DND-41 (cell line): ENCODE data around the gene PSD2.

Experiments
- ATAC-seq: fragments of 200-7000 bp; cut with Tn5 transposase; 3 replicates; pipeline ENCODE4 v1.9.1; 2021; ENCODE audit warnings: low read depth; ENCODE audit not compliant: insufficient read depth
- DNase-seq: peaks from one replicate; pipeline ENCODE4 v3.0.0-alpha.2; 2020
- H2AFZ ChIP-seq: 2 replicates; pipeline ENCODE4 v1.6.0; 2012; ENCODE audit warnings: low read depth, low read length
- H3K27ac ChIP-seq: 2 replicates; pipeline ENCODE4 v1.5.1; 2012; ENCODE audit warnings: low read length, inconsistent platforms
- H3K27me3 ChIP-seq: fragments of 200-600 bp; sonication (generic); 2 replicates; pipeline ENCODE4 v1.6.0; 2012; ENCODE audit warnings: low read length, mild to moderate bottlenecking, inconsistent platforms; ENCODE audit not compliant: insufficient read depth, poor library complexity
- H3K36me3 ChIP-seq: 2 replicates; pipeline ENCODE4 v1.5.1; 2012; ENCODE audit warnings: low read length, inconsistent platforms; ENCODE audit not compliant: insufficient read depth
- H3K4me1 ChIP-seq: 2 replicates; pipeline ENCODE4 v1.5.1; 2012; ENCODE audit warnings: mild to moderate bottlenecking, low read length; ENCODE audit not compliant: insufficient read depth
- H3K4me2 ChIP-seq: 2 replicates; pipeline ENCODE4 v1.6.0; 2012; ENCODE audit warnings: mild to moderate bottlenecking, moderate library complexity, low read length, inconsistent platforms; ENCODE audit not compliant: insufficient read depth
- H3K4me3 ChIP-seq, 2 experiments: fragments of 200-600 bp in 1 of 2; shearing (Covaris generic) in 1 of 2; 2 replicates each; pipeline ENCODE4 v1.5.1; 2012 to 2016; ENCODE audit warnings: inconsistent platforms in 2 of 2, low read length in 2 of 2, mild to moderate bottlenecking in 2 of 2, low read depth in 1 of 2, moderate library complexity in 1 of 2
- H3K79me2 ChIP-seq: 2 replicates; pipeline ENCODE4 v1.6.0; 2012; ENCODE audit warnings: low read length, inconsistent platforms; ENCODE audit not compliant: insufficient read depth
- H3K9ac ChIP-seq: 2 replicates; pipeline ENCODE4 v1.6.0; 2012; ENCODE audit warnings: low read depth, mild to moderate bottlenecking, inconsistent platforms, low read length, moderate library complexity
- H3K9me3 ChIP-seq: 2 replicates; pipeline ENCODE4 v1.5.1; 2012; ENCODE audit warnings: low read length, moderate library complexity, mild to moderate bottlenecking, inconsistent platforms; ENCODE audit not compliant: insufficient read depth, severe bottlenecking
- H4K20me1 ChIP-seq: 2 replicates; pipeline ENCODE4 v1.6.0; 2012; ENCODE audit warnings: low read length; ENCODE audit not compliant: insufficient read depth
- EZH2 ChIP-seq: IDR thresholded peaks from 3 replicates; pipeline ENCODE4 v1.6.1; 2012; ENCODE audit warnings: borderline replicate concordance, low read depth, mild to moderate bottlenecking, moderate library complexity, low read length, inconsistent platforms; ENCODE audit not compliant: severe bottlenecking
- TF ChIP-seq, protein P1 (sequence below): IDR thresholded peaks from 2 replicates; pipeline ENCODE4 v1.5.1; 2012; ENCODE audit warnings: borderline replicate concordance, low read length, moderate library complexity, mild to moderate bottlenecking; ENCODE audit not compliant: poor library complexity, severe bottlenecking; ENCODE audit errors: extremely low read depth

Gene PSD2

DNA sequence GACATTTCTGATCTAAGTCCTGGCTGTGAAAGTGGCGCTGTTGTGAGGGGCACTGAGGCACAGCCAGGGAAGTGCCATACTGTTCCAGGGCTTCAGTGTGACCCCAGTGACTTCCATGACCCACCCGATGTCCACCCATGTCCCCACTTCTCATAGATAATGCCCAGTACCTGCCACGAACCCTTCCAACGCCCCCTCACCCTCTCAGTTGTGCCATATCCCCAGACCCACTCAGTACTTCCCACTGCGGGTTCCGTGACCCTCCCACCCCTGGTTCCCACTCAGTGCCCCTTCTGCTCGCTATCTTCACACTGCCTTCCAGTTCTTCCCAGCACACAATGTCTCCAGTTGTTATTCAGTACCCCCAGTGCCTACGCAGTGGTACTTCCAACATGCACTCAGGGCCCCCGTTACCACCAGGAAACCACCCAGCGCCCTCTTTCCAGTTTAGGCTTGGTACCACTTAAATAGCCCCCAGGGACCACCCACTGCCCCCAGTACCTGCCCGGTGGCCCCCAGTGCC, 30.7 kb upstream of the PSD2 start:
- Histone ChIP-seq H3K4me1 (peaks cover 15% of the 10 kb centered on the region), H3K4me3 (peak overlapping the region in 1 of 2 experiments; percentile 63; a peak in 2 of 4 replicates), H3K27ac (peak overlapping the region; percentile 61; the same call in 1 of the 2 replicates), H3K79me2 (no peaks in the 10 kb centered on the region), H3K9me3 (no peaks in the 10 kb centered on the region), H3K4me2 (peak overlapping the region; percentile 71), H3K9ac (peak overlapping the region; percentile 55; the same call in 1 of the 2 replicates), H3K27me3 (no peaks in the 10 kb centered on the region), H3K36me3 (no peaks in the 10 kb centered on the region), H2AFZ (peak overlapping the region; percentile 77; the same call in 1 of the 2 replicates), H4K20me1 (peaks cover 3% of the 10 kb centered on the region; the same call in 1 of the 2 replicates)
- TF ChIP-seq, protein P1, sequence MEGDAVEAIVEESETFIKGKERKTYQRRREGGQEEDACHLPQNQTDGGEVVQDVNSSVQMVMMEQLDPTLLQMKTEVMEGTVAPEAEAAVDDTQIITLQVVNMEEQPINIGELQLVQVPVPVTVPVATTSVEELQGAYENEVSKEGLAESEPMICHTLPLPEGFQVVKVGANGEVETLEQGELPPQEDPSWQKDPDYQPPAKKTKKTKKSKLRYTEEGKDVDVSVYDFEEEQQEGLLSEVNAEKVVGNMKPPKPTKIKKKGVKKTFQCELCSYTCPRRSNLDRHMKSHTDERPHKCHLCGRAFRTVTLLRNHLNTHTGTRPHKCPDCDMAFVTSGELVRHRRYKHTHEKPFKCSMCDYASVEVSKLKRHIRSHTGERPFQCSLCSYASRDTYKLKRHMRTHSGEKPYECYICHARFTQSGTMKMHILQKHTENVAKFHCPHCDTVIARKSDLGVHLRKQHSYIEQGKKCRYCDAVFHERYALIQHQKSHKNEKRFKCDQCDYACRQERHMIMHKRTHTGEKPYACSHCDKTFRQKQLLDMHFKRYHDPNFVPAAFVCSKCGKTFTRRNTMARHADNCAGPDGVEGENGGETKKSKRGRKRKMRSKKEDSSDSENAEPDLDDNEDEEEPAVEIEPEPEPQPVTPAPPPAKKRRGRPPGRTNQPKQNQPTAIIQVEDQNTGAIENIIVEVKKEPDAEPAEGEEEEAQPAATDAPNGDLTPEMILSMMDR: no peak
- no peak for TF ChIP-seq EZH2
- ATAC-seq: no peak
- DNase-seq: no peak

- Histone ChIP-seq H3K4me2 (peak overlapping the region; percentile 71), H3K4me1 (peaks cover 11% of the 10 kb centered on the region), H3K9ac (peak overlapping the region; percentile 55), H3K27ac (peak overlapping the region; percentile 61), H3K4me3 (peak overlapping the region; percentile 19 to 63; a peak in 3 of 4 replicates), H3K9me3 (no peaks in the 10 kb centered on the region), H2AFZ (peak overlapping the region; percentile 77), H3K79me2 (no peaks in the 10 kb centered on the region), H4K20me1 (peaks cover 3% of the 10 kb centered on the region; the same call in 1 of the 2 replicates), H3K36me3 (no peaks in the 10 kb centered on the region), H3K27me3 (no peaks in the 10 kb centered on the region)
- ATAC-seq: peak; percentile 92
- DNase-seq: peak; percentile 82
- TF ChIP-seq EZH2: no peak
- TF ChIP-seq, protein P1: peak; percentile 78
Observed at GRCh38 chr5:139765409-139766217, 30.0 kb upstream of the PSD2 start.

GRCh38 chr5:139767960-139768359, 27.6 kb upstream of the PSD2 start:
- H4K20me1 ChIP-seq: peaks cover 3% of the 10 kb centered on the region; the same call in 1 of the 2 replicates
- H3K4me3 ChIP-seq: no peak overlapping the region
- no peaks in the 10 kb centered on the region for H3K36me3 ChIP-seq
- H3K4me1 ChIP-seq: peaks cover 11% of the 10 kb centered on the region
- TF ChIP-seq, protein P1: no peak
- TF ChIP-seq EZH2: no peak
- ATAC-seq (no peak), DNase-seq (no peak)
- H2AFZ ChIP-seq: no peak overlapping the region
- H3K9me3 ChIP-seq: no peaks in the 10 kb centered on the region
- no peak overlapping the region for H3K27ac ChIP-seq
- no peaks in the 10 kb centered on the region for H3K27me3 ChIP-seq
- no peak overlapping the region for H3K9ac ChIP-seq
- H3K79me2 ChIP-seq: no peaks in the 10 kb centered on the region
- H3K4me2 ChIP-seq: no peak overlapping the region
